Colon (tissue), 2 donors: ENCODE measurements around the gene ARHGAP30.
"Not testable (repeated sequence)": the region's sequence is repeated elsewhere in the genome, so short reads cannot be mapped to it uniquely, and the experiment has no call there.

Experiments used
- FAIRE-seq: peaks from 2 replicates; lab custom pipeline; 2012; peaks lifted over from hg19 to GRCh38; lab: Jason Lieb, UNC
- donor health status: control.
- donor health status: control.

Gene ARHGAP30, protein sequence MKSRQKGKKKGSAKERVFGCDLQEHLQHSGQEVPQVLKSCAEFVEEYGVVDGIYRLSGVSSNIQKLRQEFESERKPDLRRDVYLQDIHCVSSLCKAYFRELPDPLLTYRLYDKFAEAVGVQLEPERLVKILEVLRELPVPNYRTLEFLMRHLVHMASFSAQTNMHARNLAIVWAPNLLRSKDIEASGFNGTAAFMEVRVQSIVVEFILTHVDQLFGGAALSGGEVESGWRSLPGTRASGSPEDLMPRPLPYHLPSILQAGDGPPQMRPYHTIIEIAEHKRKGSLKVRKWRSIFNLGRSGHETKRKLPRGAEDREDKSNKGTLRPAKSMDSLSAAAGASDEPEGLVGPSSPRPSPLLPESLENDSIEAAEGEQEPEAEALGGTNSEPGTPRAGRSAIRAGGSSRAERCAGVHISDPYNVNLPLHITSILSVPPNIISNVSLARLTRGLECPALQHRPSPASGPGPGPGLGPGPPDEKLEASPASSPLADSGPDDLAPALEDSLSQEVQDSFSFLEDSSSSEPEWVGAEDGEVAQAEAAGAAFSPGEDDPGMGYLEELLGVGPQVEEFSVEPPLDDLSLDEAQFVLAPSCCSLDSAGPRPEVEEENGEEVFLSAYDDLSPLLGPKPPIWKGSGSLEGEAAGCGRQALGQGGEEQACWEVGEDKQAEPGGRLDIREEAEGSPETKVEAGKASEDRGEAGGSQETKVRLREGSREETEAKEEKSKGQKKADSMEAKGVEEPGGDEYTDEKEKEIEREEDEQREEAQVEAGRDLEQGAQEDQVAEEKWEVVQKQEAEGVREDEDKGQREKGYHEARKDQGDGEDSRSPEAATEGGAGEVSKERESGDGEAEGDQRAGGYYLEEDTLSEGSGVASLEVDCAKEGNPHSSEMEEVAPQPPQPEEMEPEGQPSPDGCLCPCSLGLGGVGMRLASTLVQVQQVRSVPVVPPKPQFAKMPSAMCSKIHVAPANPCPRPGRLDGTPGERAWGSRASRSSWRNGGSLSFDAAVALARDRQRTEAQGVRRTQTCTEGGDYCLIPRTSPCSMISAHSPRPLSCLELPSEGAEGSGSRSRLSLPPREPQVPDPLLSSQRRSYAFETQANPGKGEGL

DNA sequence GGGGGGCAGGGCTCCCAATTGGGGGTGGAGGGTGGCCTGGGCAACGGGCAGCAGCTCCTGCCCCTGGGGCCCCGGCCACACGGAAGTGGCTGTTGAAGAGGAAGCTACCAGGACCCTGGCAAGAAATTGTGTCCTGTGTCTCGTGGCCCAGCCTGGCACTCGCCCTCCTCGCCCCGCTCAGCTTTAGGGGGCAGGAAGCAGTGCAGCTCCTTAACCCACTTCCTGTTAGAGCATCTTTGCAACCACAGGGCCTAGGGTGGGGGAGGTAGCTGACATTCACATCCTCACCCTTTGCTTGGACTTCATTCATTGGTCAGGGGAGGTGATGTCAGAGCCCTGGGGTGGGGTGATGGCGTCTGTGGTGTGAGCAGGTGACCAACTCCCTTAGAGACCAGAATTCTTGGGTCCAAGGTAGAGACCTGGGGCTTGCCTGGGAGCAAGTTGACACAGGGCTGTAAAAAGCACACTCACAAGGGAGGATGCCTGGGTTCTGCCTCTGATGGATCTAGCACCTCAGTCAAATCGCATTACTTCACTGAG lies at the start of gene ARHGAP30:
ARHGAP30 (minus strand) TSS at position 161 of the 540 bp plus-strand sequence. CDS start 267 bp downstream, outside the sequence.
- FAIRE-seq = no peak

DNA sequence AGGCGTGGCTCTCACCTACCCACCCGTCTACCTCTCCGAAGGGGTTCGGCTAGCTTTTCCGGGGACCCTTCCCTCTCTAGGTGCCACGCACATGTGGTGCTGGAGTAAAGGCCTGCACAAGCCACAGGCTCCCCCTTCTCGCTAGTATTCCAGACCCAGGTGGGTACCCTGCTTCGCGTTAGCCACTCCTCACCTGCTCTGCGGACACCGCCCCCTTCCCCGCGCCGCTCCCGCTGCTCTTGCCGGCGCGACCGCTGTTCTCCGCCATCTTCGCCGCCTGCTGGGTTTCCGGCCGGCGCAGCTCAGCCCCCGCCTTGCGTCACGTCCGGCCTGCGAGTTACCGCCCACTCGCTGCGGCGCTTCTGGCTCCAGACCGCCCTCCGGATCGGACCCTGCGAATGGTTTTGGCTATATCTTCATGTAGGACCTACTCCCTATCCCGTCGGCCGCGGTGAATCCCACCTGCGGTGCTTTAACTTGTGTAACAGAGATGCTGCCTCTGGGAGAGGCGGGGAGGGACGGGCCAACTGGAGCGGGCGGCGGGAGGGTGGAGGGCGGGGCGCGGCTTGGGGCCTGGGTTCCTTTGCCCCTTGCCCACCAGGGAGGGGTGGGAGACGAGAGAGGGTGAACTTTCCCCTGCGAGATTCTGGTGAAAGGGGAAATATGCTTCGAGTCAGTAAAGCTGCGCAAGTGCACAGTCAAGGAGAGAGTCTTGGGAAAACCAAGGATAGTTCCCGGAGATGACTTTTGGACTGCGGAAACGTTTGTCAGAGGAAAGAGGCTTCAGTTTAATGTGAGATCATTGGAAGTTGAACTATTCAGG lies 48.3 kb upstream of the ARHGAP30 start, which contains the start of the genes NIT1 and PFDN2:
NIT1 (plus strand) TSS at position 347 of the 823 bp plus-strand sequence; CDS start at position 419, 72 bp downstream.
PFDN2 (minus strand) TSS at position 279 of the 823 bp plus-strand sequence; CDS start at position 268, 11 bp downstream.
- no peak for FAIRE-seq

DNA sequence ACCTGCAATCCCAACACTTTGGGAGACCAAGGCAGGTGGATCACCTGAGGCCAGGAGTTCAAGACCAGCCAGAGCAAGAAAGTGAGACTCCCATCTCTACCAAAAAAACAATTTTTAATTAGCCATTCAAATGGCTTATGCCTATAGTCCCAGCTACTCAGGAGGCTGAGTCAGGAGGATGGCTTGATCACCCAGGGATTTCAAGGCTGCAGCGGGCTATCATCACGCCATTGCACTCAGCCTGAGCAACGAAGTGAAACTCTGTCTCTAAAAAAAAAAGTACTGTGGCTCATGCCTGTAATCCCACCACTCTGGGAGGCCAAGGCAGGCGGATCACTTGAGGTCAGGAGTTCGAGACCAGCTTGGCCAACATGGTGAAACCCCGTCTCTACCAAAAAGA lies 46.3 kb upstream of the ARHGAP30 start:
- not testable (repeated sequence) for FAIRE-seq

- FAIRE-seq = no peak
These were observed 45.5 kb upstream of the ARHGAP30 start for GRCh38 chr1:161115132-161115711.

- FAIRE-seq = no peak
These were observed 44.9 kb upstream of the ARHGAP30 start for GRCh38 chr1:161114556-161114955.

- no peak for FAIRE-seq
These were observed 44.2 kb upstream of the ARHGAP30 start for GRCh38 chr1:161113915-161114314.

DNA sequence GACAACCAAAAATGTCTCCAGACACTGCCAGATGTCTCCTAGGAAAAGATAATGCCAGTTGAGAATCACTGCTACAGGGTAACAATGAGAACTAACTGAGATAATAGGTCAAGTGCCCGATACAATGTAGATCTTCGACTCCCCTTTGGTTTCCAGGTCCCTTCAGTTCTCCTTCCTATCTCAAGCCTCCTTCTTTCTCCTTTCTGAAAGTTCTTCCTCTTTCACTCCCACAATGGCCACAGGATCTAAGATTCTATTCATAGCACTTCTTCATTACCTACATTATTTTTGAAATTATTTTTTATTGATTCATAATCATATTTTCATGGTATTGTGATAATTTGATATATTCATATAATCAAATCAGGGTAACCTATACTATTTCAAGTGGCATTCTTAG lies 41.8 kb upstream of the ARHGAP30 start:
- no peak for FAIRE-seq

- FAIRE-seq = no peak
These were observed 41.4 kb upstream of the ARHGAP30 start for GRCh38 chr1:161111117-161111516.

GRCh38 chr1:161106431-161106830 lies 36.7 kb upstream of the ARHGAP30 start:
- no peak for FAIRE-seq

- FAIRE-seq = no peak
These were observed 30.9 kb upstream of the ARHGAP30 start for GRCh38 chr1:161100556-161100955.

DNA sequence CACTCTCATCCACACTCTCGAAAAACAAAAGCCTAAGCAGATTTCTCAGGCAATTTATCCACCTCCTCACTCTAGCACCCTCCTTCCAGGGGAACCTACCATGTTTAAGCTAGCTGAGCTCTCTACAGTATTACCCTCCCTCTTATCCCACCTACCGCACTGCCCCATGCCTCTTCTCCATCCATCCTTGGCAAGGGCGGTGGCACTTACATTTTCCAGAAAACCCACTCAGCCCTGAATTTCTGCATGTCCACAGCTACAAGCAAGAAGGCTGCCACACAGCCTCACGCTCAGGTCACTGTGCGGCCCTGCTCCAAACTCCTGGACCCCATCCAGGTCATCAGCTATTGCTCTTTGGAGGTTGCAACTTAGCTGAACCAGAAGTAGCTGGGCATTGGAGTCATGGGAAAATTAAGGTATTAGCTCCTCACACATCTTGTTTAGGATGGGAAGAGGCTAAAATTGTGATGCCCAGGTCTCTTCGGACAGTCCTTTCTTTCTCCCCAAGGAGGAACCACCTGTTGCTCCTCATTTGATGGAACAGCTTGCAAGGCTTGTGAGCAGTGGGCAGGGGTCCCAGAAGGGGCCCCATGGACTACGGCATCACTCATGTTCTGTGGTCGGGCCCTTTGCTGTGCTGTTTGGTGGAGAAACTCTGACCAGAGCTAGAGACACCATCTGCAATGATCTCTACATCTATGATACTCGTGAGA lies 29.6 kb upstream of the ARHGAP30 start:
- FAIRE-seq = no peak

GRCh38 chr1:161098210-161099068 lies 28.7 kb upstream of the ARHGAP30 start, which contains the start of gene KLHDC9:
Gene KLHDC9, plus strand, starts transcription at chr1:161098361. Its CDS starts 175 bp downstream, at chr1:161098536.
- FAIRE-seq = no peak

- FAIRE-seq = no peak
These were observed 26.8 kb upstream of the ARHGAP30 start for GRCh38 chr1:161096530-161096929.

GRCh38 chr1:161096015-161096414 lies 26.3 kb upstream of the ARHGAP30 start:
- no peak for FAIRE-seq

- FAIRE-seq = no peak
These were observed 25.5 kb upstream of the ARHGAP30 start for GRCh38 chr1:161095230-161095629.

GRCh38 chr1:161094481-161094880 lies 24.8 kb upstream of the ARHGAP30 start:
- no peak for FAIRE-seq

GRCh38 chr1:161092621-161093028 lies 22.9 kb upstream of the ARHGAP30 start:
- no peak for FAIRE-seq

GRCh38 chr1:161091796-161092507 lies 22.3 kb upstream of the ARHGAP30 start:
- FAIRE-seq = no peak
